GM21786 (cell line): ENCODE measurements around the gene WWOX.

Experiments used
- ATAC-seq: cut with Tn5 transposase; IDR thresholded peaks from one replicate; pipeline ENCODE4 v1.9.1; 2021; ENCODE audit not compliant: unreplicated experiment

Gene WWOX

DNA sequence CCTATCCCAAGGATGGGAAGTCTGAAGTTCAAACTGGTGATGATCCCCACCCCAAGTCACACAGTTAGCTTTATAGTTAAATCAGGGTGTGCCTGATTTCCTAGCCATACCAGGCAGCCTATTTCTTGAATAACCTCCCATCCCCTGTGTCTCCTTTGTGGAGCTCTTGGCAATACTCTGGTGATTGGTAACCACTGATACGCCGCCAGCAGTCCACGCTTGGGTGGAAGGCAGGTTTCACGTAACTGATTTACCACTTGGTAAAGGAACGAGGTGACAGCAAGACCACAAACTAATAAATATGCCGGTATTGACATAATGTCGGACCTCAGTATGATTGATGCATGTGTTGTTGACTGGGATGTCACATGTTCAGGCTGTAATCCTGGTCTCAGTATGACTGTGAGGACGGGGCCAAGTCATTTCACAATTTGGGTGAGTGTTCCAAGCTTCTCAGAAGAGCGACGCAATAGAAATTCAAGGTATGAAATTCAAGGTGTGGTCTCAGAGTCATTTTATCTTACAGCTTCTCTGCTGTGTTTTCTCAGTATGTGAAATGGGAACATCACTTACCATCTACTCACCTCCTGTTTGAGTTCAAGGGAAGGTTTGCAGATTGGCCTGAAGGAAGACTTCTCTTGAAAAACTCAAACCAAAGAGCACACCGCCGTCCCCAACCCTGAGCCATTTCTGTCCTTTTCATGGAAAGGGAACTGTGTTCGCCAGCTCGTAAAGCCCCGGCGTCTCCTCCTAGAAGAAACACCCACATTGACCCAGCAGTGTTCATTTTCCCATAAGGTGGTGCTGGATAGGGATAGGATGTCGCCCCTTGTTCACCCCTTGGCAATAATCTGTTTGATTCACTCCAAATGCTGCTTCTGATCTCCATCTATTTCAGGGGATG lies 678.9 kb downstream of the WWOX start:
- ATAC-seq: no peak

DNA sequence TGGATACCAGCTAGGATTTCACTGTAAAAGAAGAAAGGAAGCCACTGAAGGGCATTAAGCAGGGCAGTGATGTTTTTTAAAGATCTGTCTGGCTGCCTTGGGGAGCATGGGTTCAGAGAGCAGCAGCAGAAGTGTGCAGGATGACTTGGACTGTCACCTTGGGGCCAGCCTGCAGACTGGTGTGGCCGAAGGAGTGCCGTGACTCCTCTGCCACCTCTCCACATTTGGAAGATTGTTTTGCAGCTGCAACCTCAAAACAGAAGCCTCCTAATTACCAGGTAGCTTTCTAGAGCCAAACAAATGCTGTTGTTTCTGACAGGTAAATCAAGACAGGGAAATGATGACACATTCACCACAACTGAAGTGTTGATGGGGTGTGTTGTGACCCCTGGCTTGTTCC lies 681.4 kb downstream of the WWOX start:
- no peak for ATAC-seq

DNA sequence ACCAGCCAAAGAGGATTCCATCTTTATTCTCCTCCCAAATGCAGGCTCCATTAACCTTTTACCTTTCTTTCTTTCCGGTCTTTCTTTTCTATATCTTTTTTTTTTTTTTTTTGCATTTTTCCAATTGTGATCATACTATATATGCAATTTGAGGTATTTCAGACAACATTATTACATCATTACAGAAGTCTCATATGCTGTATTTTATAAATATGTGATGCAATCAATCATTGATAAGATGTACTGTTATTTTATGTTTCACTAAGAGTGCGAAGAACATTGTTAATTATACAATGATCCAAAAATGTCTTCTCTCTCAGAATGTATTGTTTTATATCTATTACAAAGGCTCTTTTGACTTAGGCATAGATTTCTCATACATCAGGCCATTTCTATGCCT lies 683.1 kb downstream of the WWOX start:
- ATAC-seq: no peak

DNA sequence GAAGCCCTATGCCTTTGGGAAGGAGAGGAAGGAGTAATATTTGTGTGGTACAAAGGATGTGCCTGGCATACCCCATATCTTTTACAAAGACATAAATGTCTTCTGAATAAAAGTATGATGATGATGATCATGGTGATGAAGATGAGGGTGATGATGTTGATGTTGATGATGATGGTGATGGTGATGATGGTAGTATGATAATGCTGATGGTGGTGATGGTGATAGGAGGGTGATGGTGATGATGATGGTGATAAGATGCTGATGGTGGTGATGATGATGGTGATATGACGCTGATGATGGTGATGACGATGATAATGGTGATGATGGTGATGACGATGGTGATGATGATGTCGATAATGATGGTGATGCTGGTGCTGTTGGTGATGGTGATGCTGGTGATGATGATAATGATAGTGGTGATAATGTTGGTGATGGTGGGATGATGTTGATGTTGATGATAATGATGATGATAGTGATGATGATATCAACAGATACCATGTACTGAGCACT lies 684.2 kb downstream of the WWOX start:
- ATAC-seq: no peak

DNA sequence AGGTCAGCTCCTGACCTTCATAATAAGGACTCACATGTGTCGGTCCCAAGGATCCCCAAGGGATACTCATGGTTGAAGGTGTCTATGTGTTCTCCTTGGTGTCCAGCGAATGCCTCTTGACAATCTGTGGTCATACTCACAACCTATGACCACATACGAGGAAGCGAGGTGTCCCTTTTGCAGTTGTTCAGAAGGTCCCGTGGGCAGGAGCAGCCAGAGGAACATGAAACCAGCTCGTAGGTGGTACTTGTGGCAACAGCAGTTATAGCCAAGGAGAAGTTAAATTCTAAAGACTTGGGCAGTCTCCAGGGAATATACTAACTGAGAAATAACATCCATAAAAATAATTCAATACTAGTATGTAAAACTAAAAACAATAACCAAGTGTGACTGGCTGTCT lies 685.3 kb downstream of the WWOX start:
- ATAC-seq: no peak

DNA sequence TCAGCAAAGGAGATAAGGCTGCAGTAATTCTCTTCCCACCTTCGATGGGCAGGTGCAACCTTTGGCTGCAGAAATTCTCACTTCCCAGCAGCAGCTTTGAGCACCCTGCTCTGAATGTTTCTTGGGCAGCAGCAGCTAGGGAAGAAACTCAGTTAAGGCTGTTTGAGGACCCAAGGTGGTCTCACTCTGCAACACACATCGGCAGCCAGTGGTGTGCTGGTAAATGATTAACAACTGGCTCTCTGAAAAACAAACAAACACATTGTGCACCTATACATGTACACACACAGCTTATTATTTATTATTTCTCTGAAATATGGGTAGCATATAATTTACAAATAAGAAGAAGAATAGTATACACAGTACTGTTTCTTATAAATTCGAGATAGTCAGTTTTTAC lies 685.8 kb downstream of the WWOX start:
- ATAC-seq: no peak

DNA sequence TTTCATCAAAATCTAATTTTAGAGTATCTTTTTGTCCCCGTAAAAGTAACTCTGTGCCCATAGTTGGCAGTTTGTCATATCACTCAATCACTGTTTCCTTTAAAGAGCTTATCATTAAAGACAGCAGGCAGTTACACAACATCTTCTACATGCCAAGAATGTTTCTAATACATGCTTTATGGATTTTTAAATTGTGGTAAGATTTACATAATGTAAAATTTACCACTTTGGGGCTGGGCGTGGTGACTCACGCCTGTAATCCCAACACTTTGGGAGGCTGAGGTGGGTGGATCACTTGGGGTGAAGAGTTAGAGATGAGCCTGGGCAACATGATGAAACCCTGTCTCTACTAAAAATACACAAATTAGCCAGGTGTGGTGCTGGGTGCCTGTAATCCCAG lies 687.2 kb downstream of the WWOX start:
- no peak for ATAC-seq

DNA sequence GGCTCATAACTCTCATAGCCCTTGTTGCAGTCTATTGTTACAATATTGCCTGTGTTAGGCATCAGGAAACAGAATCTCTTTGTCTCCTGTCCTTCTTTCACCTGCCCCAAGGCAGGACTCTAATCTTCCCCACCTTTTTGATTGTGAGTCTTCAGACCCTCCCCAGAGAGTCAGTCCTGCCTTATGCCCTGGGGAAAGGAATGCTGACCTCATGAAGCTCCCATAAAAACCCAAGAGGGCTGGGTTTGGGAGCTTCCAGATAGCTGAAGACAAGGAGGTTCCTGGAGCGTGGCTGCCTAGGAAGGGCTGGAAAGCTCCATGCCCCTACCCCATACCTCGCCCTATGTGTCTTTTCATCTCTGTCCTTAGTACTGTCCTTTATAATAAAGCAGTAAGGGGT lies 688.8 kb downstream of the WWOX start:
- ATAC-seq: no peak

DNA sequence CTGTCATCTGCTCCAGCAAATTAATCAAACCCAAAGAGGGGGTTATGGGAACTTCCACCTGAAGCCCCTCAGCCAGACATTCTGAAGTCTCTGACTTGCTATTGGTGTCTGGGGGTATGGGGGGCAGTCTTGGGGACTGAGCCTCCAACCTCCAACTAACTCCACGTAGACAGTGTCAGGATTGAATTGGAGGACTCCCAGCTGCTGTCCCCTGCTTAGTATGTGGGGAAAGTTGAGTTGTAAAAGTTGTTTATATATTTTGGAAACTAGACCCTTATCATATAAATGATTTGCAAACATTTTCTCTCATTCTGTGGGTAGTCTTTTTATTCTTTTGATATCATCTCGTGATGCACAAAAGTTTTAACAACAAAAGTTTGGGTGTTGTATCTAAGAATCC lies 689.2 kb downstream of the WWOX start:
- ATAC-seq: no peak

DNA sequence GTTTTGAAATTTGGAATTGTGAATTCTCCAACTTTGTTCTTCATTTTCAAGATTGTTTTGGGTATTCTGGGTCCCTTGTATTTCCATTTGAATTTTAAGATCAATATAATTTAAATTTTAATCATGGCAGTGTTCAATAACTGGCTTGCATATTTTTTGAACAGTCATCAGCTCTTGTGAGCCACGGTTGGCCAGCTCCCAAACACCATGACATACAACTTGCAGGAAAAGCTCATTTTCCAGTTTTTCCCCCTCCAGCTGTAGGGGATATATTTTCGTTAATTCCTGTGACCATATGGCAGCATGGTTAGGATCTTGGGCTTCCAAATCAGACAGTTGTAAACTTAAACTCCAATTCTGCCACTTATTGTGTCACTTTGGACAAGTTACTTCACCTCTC lies 690.1 kb downstream of the WWOX start:
- ATAC-seq: no peak

DNA sequence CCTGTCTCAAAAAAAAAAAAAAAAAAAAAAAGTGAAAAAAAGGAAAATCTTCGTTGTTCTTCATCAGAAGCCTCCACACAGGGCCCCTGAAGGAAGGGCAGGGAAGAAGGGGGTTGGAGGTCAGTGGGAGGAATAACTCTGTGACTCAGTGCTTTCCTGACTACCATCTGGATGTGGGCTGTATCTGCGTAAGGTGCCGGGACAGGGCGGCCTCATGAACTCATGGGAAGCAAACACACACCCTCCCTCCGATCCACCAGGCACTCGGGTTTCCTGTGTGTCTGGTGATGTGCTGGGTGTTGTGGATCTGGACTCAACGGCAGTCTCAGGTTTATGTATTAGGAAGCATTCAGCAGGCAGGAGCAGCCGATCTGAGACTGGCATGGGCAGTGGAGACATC lies 691.6 kb downstream of the WWOX start:
- ATAC-seq: no peak

DNA sequence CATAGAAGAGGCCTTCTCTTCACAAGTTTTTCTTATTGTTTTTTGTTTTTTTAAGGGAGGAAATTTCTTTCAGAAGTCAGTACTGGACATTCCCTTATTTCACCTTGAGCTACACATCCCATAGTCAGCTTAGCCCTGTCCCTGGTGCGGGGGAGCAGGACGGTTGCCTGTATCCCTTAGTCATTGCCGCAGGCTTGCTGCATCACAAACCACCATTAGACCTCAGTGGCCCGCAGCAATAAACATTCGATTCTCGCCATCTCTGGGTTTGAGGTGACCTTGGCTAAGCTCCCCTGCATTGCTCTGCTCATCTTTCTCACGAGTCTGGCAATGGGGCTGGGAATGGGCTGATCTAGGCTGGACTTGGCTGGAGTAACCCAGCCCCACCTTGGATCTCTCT lies 692.5 kb downstream of the WWOX start:
- ATAC-seq: no peak

DNA sequence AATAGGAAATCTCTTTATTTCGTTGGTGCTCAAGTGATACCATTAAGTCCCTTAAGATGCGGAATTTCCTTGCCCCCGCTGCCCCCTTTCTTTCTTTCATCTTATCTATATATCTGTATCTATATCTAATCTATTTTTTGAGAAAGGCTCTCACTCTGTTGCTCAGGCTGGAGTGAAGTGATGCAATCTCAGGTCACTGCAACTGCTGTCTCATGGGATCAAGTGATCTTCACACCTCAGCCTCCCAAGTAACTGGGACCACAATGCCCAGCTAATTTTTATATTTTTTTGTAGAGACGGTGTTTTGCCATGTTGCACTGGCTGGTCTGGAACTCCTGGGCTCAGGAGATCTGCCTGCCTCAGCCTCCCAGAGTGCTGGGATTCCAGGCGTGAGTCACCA lies 693.5 kb downstream of the WWOX start:
- no peak for ATAC-seq

DNA sequence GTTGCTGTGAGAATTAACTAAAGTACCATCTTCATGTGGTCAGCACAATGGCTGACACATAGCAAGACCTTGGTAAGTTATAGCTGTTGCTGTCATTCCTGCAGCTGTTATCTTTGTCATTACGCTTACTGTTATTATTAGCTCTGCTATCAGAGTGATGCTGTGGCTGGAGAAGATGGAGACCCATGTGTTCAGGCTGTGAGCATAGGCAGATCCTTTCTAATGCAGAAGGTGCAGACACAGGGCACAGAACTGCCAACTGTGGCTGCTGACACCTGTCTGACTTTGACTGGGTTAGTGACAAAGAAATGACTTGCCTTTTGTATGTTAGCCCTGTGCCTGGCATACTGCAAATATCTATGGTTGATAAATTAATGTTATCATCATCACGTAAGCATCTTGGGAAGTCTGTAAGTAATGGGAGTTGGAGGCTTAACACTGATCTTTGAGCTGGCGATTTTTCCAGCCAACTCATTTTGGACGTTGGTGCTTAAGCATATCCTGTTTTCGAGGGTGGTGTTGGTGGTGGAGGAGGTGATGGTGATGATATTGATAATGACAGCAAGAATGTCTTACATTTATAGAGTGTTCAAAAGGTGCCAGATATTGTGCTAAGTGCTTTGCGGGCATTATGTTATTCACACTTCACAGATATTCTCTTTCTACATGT lies 695.3 kb downstream of the WWOX start:
- ATAC-seq: no peak

DNA sequence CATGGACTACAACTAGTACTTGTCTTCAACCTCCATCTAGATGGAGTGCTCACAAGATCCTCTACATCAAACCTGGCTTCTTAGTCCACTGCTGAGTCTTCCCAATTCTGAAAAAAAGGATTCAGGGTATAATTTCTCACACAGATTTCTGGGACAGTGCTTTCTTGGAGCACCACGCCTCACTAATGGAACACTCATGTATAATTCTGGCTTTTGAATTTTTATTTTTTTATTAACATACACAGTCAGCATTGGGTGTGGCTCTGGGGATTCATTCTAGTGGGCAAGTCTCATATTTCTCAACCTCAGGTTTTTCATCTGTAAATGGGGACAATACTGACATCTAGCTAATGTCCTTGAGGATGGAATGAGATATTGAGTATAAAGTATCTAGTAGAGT lies 696.0 kb downstream of the WWOX start:
- no peak for ATAC-seq

DNA sequence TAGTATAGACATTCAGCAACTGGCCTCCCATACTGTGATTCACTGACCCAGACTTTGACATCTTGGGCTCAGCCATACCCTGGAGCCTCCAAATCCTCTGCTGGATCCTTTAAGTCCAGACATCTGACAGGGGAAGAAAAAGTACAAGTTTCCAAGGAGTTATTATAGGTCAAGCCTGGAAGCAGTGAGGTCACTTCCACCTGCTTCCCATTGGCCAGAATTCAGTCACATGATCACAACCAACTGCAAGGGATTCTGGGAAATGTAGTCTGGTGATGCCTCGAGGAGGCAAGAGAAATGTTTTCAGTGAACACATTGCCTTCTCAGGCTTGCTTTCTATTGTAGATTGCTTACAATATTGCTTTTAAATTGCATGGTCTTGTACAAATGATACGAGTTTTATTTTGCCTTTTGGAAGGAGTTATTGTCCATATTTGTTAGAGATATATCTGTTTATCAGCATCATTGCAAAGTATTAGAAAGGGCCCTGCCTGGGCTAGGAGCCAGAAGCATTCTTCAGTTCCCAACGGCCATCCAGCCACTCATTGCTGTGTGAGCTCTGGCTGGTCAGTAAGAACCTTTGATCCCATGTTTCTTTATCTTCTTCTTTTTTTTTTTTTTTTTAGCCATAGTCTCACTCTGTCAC lies 696.9 kb downstream of the WWOX start:
- no peak for ATAC-seq

DNA sequence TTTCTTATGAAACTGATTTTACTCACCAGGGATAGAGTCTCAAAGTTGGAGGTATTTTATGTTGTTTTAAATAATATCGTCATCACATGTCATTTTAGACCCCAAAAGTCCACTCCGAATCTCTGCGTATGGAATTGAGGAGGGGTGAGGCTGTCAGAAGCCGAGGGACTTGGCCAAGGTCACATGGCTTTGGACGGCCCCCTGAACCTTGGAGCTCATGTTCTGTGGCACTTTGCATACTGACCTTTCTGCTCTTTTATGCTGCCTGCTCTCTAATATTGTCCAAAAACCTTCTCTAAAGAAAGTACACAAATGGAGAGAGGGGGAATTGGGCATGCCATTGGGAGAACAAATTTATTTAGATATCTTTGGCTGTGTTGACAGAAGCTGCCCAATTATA lies 700.0 kb downstream of the WWOX start:
- no peak for ATAC-seq

DNA sequence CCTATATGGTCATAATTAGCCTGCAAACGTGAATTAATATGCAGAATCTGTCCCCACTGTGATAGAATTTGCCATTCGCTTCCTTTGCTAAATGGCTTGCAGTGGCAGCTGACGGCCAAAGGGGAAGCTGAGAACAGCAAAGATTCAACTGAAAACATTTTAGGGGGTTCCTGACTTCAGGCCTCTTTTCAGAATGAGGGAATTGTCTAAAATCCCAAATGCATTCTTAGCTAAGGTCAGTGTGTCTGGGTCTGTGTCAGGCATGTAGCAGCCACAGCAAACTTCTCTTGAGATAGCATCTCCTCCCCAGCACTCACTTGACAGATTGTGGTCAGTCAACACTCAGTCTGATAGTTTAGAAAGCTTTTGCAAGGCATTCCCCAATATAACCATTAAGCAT lies 701.1 kb downstream of the WWOX start:
- no peak for ATAC-seq

DNA sequence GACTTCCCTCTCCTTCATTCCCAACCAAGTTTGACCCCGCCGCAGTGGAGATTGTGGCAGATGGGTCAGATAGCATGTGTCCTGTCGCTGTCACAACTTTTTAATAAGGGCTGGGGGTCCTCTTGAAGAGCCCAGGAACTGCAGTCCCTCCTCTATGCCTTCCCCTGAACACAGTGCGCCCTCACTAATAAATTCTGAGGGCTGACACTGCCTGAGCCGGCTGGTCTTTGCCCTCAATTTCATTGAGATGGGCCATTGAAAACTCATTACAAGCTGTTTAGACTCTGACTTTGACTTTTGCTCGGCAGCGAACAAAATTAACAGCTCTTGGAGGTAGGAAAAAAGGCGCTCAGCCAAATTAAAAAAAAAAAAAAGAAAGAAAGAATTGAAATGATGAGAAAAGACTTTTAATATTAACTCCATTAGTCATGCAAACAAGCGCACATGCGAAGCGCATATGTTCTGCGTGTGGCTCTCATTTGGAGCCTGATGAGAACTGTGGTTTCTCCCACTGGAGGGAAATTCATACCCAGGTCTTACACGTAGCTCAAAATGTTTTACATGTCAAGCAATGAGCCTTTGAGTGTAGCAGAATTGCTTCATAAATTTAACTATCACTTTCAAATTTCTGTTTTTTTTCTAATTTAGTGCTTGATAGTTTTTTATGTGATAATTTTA lies 704.7 kb downstream of the WWOX start:
- ATAC-seq: no peak

DNA sequence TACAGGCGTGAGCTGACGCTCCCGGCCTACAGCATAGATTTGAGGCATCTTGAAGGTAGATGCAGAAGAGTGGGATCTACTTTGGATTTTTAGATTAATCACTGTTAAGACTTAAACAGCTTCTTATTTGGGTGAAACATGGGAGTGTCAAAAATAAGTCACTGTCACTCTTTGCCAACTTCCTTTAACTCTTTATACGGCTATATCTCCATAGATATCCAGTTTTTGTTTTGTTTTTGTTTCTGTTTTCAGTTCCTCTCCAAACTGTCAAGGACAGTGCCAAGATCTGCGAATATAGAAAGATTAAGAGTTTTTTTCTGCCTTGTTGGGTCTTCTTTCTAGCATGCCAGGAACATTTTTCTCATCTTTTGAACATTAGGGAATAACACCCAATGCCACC lies 706.1 kb downstream of the WWOX start:
- ATAC-seq: no peak

DNA sequence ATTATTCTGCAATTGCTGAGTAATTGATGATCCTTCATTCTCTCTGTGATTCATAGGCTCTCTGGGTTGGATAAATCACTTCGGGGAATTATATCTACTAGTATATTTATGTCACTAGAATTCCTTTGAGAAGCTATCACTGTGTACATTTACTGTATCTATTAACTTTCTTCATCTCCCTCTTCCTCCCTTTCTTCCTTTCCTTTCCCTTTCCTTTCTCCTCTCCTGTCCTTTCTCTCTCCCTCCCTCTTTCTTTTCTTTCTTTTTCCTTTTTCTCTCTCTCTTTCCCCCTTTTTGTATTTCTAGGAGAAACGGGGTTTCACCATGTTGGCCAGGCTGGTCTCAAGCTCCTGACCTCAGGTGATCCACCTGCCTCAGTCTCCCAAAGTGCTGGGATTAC lies 711.8 kb downstream of the WWOX start:
- no peak for ATAC-seq
